ENCODE data around the gene MKS1. TPM values are rescaled to one million over a fixed set of nuclear protein-coding genes. Genes with fewer than 3 reads are reported as not detected.

Gene MKS1
- total RNA-seq, 1 experiment from 2014 or later, result 24.8 TPM

DNA sequence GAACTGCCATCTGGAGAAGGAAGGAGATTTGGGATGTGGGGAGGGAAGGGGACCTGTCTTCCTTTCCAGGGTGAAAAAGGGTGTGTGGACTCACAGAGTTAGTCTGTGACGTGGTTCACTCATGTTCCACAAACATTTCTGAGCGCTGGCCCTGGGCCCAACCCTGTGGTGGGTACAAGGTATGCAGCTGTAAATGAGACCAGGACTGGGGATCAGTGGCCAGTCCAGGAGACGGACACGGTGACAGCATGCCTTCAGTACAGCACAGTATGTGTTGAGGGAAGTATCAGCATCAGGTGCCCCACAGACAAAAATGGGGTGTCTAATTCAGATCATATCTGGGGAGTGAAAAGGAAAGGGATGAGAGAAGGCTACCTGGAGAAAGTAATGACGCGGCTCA, 32.0 kb downstream of the MKS1 start:
- no peaks in the 10 kb centered on the region for H3K9me3 ChIP-seq (ENCODE audit: control insufficient read depth, low read depth, low read length)
- Mint-ChIP-seq H3K9me3 (no peaks in the 10 kb centered on the region; a peak in 1 of 5 replicates), H3K27ac (no peak overlapping the region), H3K27me3 (ENCODE audit: low read depth) (peaks cover 9% of the 10 kb centered on the region), H3K36me3 (ENCODE audit: insufficient read depth in 1 of 3, low read depth in 3 of 3) (no peaks in the 10 kb centered on the region), H3K4me3 (no peak overlapping the region), H3K4me1 (peaks cover 13 to 14% of the 10 kb centered on the region in 2 experiments)
- no peaks in the 10 kb centered on the region for H4K20me1 ChIP-seq (ENCODE audit: control insufficient read depth, insufficient read depth, insufficient read length)
- no peak overlapping the region for H2BK120ac ChIP-seq (ENCODE audit: low read depth, low read length, poor library complexity, severe bottlenecking)
- no peak overlapping the region for H2BK12ac ChIP-seq (ENCODE audit: insufficient read length, low read depth, low read length)
- no peaks in the 10 kb centered on the region for H3K23me2 ChIP-seq (ENCODE audit: insufficient read length, low read depth, low read length, poor library complexity, severe bottlenecking)
- no peak overlapping the region for H3K23ac ChIP-seq (ENCODE audit: insufficient read length, low read depth, low read length)
- no CpG with 5 or more reads among the region's 6 CpGs for WGBS (ENCODE audit: extremely low coverage, insufficient read length, low lambda C conversion rate)
- H2BK20ac ChIP-seq (ENCODE audit: low read depth, low read length, poor library complexity, severe bottlenecking), result no peak overlapping the region
- H3K4ac ChIP-seq (ENCODE audit: low read depth, low read length), result no peak overlapping the region
- H3K79me1 ChIP-seq (ENCODE audit: insufficient read depth, low read depth, low read length, poor library complexity, severe bottlenecking), result no peaks in the 10 kb centered on the region
- H3K9ac ChIP-seq (ENCODE audit: extremely low read depth, insufficient read length, low read length), result no peak overlapping the region
- no peak overlapping the region for H3K18ac ChIP-seq (ENCODE audit: insufficient read length, low read depth, low read length)
- H3K27ac ChIP-seq (ENCODE audit: insufficient read length, low read depth, low read length), result no peak overlapping the region
- H2AK5ac ChIP-seq (ENCODE audit: insufficient read length, low read length), result no peak overlapping the region
- TF ChIP-seq, protein P1, sequence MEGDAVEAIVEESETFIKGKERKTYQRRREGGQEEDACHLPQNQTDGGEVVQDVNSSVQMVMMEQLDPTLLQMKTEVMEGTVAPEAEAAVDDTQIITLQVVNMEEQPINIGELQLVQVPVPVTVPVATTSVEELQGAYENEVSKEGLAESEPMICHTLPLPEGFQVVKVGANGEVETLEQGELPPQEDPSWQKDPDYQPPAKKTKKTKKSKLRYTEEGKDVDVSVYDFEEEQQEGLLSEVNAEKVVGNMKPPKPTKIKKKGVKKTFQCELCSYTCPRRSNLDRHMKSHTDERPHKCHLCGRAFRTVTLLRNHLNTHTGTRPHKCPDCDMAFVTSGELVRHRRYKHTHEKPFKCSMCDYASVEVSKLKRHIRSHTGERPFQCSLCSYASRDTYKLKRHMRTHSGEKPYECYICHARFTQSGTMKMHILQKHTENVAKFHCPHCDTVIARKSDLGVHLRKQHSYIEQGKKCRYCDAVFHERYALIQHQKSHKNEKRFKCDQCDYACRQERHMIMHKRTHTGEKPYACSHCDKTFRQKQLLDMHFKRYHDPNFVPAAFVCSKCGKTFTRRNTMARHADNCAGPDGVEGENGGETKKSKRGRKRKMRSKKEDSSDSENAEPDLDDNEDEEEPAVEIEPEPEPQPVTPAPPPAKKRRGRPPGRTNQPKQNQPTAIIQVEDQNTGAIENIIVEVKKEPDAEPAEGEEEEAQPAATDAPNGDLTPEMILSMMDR (conservative IDR thresholded peaks at IDR 0.05), result no peak
- H3K27me3 ChIP-seq (ENCODE audit: insufficient read depth, low read length), result no peaks in the 10 kb centered on the region
- H4K91ac ChIP-seq (ENCODE audit: insufficient read length, low read depth, low read length), result no peak overlapping the region
- H3K56ac ChIP-seq (ENCODE audit: insufficient read length, low read depth, low read length), result no peak overlapping the region
- H4K5ac ChIP-seq (ENCODE audit: insufficient read length, low read depth, low read length), result no peak overlapping the region
- no peak overlapping the region for H3K4me2 ChIP-seq (ENCODE audit: insufficient read depth, insufficient read length, low read length)
- H2BK5ac ChIP-seq (ENCODE audit: insufficient read length, low read length), result no peak overlapping the region
- H4K8ac ChIP-seq (replicated peaks; ENCODE audit: insufficient read length, low read depth, low read length), result no peak overlapping the region
- H3K79me2 ChIP-seq (ENCODE audit: insufficient read depth, low read length), result no peaks in the 10 kb centered on the region
- no peak for DNase-seq
- no peaks in the 10 kb centered on the region for H3K4me1 ChIP-seq (ENCODE audit: insufficient read depth, low read length)
- H2BK15ac ChIP-seq (ENCODE audit: low read depth, low read length), result no peak overlapping the region
- H2AFZ ChIP-seq (ENCODE audit: low read length), result no peak overlapping the region
- no peak overlapping the region for H3T11ph ChIP-seq (ENCODE audit: low read length)
- H3K14ac ChIP-seq (ENCODE audit: insufficient read depth, low read length), result no peak overlapping the region; the same call in 1 of the 2 replicates
